NCI-H510A treated with DMSO at 0.1 percent for 48 hours (cell line): ENCODE results near the gene PHF20.
"Not testable (repeated sequence)": the region's sequence is repeated elsewhere in the genome, so short reads cannot be mapped to it uniquely, and the experiment has no call there.

ENCODE experiments used
- DNase-seq: peaks from one replicate; lab custom pipeline; 2025; lab: John Stamatoyannopoulos, UW

PHF20 gene

GRCh38 chr20:35975576-35976373 lies 204.0 kb downstream of the PHF20 start:
- no peak for DNase-seq

- no peak for DNase-seq
These were observed 206.3 kb downstream of the PHF20 start for GRCh38 chr20:35978041-35978513.

DNA sequence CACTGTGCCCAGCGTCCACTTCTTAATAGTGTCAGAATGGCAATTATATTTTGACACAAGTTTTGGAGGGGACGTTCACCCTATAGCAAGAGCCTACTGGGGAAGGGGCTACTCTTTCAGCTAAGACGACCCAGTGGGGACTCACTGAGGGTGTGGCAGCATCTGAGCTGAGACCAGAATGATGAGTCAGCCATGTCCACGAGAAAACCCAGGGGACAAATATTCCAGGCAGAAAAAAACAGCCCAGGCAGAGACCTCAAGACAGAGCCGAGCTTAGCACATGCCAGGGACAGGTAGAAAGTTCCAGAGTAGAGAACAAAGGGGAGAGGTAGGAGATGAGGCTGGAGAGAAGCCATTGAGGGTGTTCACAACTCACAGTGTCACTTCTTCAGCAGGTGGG lies 207.7 kb downstream of the PHF20 start:
- DNase-seq = no peak

DNA sequence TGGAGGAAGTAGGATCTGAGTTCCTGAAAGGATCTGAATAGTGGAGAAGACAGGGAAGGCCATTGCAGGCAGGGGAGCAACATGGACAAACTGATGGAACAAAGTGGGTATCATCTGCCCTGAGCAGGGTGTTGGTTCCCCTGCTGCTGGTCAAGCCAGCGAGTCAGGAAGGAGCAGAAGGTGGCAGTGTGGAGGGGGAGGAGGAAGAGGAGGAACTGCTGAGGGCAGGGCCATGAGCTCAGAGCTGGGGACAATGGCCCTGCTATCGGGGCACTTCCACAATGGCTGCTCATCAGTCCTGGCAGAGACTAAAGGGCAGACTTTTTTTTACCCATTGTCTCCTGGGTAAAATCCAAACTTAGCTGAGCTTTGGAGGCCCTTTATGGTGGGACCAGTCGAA lies 210.2 kb downstream of the PHF20 start:
- no peak for DNase-seq

DNA sequence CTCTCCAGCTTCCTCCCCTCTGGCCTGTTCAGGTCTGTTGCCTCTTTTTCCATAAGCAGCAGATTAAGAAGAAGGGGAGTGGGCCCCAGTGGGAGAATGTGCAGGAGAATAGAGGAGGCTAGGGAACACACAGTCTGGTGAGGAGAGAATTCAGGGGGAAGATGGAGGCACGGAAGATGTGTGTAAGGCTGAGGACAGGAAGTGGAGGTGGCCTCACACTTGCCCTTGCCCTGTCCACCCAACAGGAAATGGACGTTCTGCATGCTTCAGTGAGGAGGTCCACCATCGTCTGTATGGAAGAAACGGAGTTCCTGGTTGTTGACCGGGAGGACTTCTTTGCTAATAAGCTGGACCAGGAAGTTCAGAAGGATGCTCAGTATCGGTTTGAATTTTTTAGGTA lies 212.6 kb downstream of the PHF20 start:
- DNase-seq = no peak

GRCh38 chr20:35985806-35986205 lies 214.0 kb downstream of the PHF20 start:
- no peak for DNase-seq

GRCh38 chr20:35988910-35989463 lies 217.2 kb downstream of the PHF20 start:
- no peak for DNase-seq

DNA sequence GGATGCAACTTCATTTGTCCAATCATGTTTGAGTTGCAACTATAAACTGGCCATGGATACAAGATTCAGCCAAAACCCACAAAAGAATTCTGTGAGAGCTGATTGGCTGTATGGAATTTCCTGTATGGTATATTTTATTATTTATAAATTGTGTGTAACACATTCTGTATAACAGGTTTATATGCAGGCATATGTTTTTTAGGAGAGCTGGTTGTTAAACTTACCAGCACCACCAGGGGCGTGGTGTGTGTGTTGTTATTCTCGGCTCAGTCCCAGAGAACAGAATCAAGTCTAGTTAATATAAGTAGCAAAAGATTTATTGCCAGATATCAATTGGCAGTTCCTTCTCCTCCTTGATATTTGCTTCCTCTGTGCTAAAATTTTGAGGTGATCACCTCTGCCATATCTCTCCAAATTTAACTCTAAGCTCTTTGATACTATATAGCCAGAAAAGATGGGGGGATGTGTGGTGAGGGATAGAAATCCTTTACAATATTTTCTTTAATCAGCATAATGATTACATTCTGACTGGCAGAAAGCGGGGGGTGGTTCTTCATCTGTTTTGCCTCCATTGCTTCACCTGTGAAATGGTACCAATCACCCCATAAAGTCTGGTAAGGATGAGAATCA lies 219.4 kb downstream of the PHF20 start:
- DNase-seq = peak; percentile 7

DNA sequence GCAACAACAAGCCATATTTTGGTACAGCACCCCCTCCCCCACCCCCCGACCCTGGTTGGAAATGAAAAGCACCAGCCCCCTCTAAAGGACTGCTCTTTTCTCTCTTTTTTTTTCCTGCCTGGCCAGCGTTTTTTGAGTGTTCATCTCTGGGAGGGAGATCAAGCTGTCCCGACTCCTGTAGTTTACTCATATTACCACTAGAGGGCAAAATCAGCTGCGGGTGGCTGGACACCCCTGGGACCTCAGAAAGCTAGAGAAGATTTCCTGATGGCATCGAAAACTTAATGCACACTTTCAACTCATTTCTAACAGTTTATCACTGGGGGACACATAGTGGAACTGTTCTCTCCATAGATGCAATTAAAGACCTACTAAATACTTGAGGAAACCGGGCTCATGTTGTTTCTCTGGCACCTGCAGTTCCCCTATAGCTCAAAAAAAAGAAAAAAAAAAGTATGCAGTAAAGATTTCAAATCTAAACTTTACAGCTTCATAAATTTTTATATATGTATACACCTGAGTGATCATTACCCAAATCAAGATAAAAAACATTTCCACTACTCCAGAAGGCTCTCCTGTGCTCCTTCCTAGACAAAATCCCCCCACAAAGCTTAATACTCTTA lies 221.0 kb downstream of the PHF20 start:
- peak; percentile 79 for DNase-seq

- DNase-seq = peak; percentile 89
These were observed 223.2 kb downstream of the PHF20 start for GRCh38 chr20:35994994-35995453.

DNA sequence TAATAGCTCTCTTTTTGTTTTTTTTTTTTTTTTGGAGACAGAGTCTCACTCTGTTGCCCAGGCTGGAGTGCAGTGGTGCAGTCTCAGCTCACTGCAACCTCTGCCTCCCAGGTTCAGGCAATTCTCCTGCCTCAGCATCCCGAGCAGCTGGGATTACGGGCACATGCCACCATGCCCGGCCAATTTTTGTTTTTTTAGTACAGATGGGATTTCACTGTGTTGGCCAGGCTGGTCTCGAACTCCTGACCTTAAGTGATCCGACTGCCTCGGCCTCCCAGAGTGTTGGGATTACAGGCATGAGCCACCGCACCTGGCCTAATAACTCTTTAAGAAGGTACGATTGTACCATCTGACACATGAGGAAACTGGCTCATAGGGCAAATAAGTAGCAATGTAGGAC lies 224.7 kb downstream of the PHF20 start:
- DNase-seq = not testable (repeated sequence)
